ENCODE measurements around the gene ZNF554. TPM values are rescaled to one million over a fixed set of nuclear protein-coding genes. Genes with fewer than 3 reads are reported as not detected.

Gene ZNF554
- total RNA-seq, 1 donor from 2014 or later, result 11.0 TPM

GRCh38 chr19:2782329-2782935 lies 37.2 kb upstream of the ZNF554 start:
- TF ChIP-seq EZH2phosphoT487 (IDR thresholded peaks at IDR 0.05) (no peak), EZH2 (IDR thresholded peaks at IDR 0.05) (no peak), CTCF (IDR thresholded peaks at IDR 0.05) (no peak)
- Histone ChIP-seq H3K9me3 (ENCODE audit: low read depth) (no peaks in the 10 kb centered on the region), H3K27ac (no peak overlapping the region), H3K4me2 (peak overlapping the region; percentile 89), H3K4me1 (peaks cover 5% of the 10 kb centered on the region), H3K79me2 (ENCODE audit: low read depth) (peaks cover 77% of the 10 kb centered on the region), H3K4me3 (peak overlapping the region; percentile 76), H3K36me3 (no peaks in the 10 kb centered on the region), H3K9ac (peak overlapping the region; percentile 77), H3K27me3 (no peaks in the 10 kb centered on the region), H3F3A (ENCODE audit: low read depth) (peaks cover 17% of the 10 kb centered on the region), H2AFZ (replicated peaks) (no peak overlapping the region), H4K20me1 (ENCODE audit: low read depth) (peaks cover 64% of the 10 kb centered on the region)
- Mint-ChIP-seq H3K27ac (peak overlapping the region; percentile 79), H3K27me3 (ENCODE audit: insufficient read depth, low read depth) (peaks cover 6% of the 10 kb centered on the region), H3K9me3 (no peaks in the 10 kb centered on the region), H3K4me3 (peak overlapping the region; percentile 94), H3K4me1 (peaks cover 44% of the 10 kb centered on the region), H3K36me3 (peaks cover 3% of the 10 kb centered on the region)
- no peak for DNase-seq (ENCODE audit: low spot score)

GRCh38 chr19:2782936-2783780 lies 36.5 kb upstream of the ZNF554 start, which contains the start of gene SGTA:
Gene SGTA (minus strand): TSS chr19:2783273. CDS start chr19:2769068, 14,205 bp downstream.
- Mint-ChIP-seq H3K4me1 (peaks cover 46% of the 10 kb centered on the region), H3K27me3 (ENCODE audit: insufficient read depth, low read depth) (peaks cover 5% of the 10 kb centered on the region), H3K9me3 (no peaks in the 10 kb centered on the region), H3K36me3 (peaks cover 6% of the 10 kb centered on the region), H3K4me3 (peak within 1 kb of the TSS; percentile 94), H3K27ac (peak within 1 kb of the TSS; percentile 79)
- Histone ChIP-seq H3K9me3 (ENCODE audit: low read depth) (no peaks in the 10 kb centered on the region), H3K79me2 (ENCODE audit: low read depth) (peaks cover 77% of the 10 kb centered on the region), H3K27ac (no peak within 1 kb of the TSS), H4K20me1 (ENCODE audit: low read depth) (peaks cover 65% of the 10 kb centered on the region), H3K4me2 (peak within 1 kb of the TSS; percentile 89), H3K4me1 (peaks cover 7% of the 10 kb centered on the region), H3K4me3 (peak within 1 kb of the TSS; percentile 76), H2AFZ (replicated peaks) (no peak within 1 kb of the TSS), H3F3A (ENCODE audit: low read depth) (peaks cover 17% of the 10 kb centered on the region), H3K27me3 (no peaks in the 10 kb centered on the region), H3K36me3 (no peaks in the 10 kb centered on the region), H3K9ac (peak within 1 kb of the TSS; percentile 77)
- peak; percentile 99 for DNase-seq (ENCODE audit: low spot score)
- TF ChIP-seq CTCF (IDR thresholded peaks at IDR 0.05) (peak; percentile 38), EZH2phosphoT487 (IDR thresholded peaks at IDR 0.05) (no peak), EZH2 (IDR thresholded peaks at IDR 0.05) (no peak)

- peaks cover 7% of the 10 kb centered on the region for H3K4me1 ChIP-seq
- Mint-ChIP-seq H3K27ac (no peak overlapping the region), H3K4me1 (peaks cover 46% of the 10 kb centered on the region), H3K27me3 (ENCODE audit: insufficient read depth, low read depth) (peaks cover 8% of the 10 kb centered on the region), H3K36me3 (peaks cover 6% of the 10 kb centered on the region), H3K9me3 (no peaks in the 10 kb centered on the region), H3K4me3 (peak overlapping the region; percentile 94)
- H3K4me2 ChIP-seq, result no peak overlapping the region
- H3K27ac ChIP-seq, result no peak overlapping the region
- H3K9me3 ChIP-seq (ENCODE audit: low read depth), result no peaks in the 10 kb centered on the region
- no peak for DNase-seq (ENCODE audit: low spot score)
- H3K79me2 ChIP-seq (ENCODE audit: low read depth), result peaks cover 77% of the 10 kb centered on the region
- H3K9ac ChIP-seq, result no peak overlapping the region
- H2AFZ ChIP-seq (replicated peaks), result no peak overlapping the region
- no peak for TF ChIP-seq CTCF (IDR thresholded peaks at IDR 0.05)
- H3K36me3 ChIP-seq, result no peaks in the 10 kb centered on the region
- H3K4me3 ChIP-seq, result no peak overlapping the region
- no peaks in the 10 kb centered on the region for H3K27me3 ChIP-seq
- H4K20me1 ChIP-seq (ENCODE audit: low read depth), result peaks cover 67% of the 10 kb centered on the region
- H3F3A ChIP-seq (ENCODE audit: low read depth), result peaks cover 17% of the 10 kb centered on the region
Observed at GRCh38 chr19:2783781-2784145, 35.9 kb upstream of the ZNF554 start.

Data from neural progenitor cell (in vitro differentiated cells).